Upper lobe of left lung (tissue), 4 donors: ENCODE data around the gene HOXB7.

Experiments used
- EP300 ChIP-seq, 4 donors: sonication (generic); formaldehyde crosslinking; IDR thresholded peaks; one replicate each; pipeline ENCODE4 v1.5.1; 2017; ENCODE audit warnings: antibody characterized with exemption in 4 of 4, control low read depth in 2 of 4
- TF ChIP-seq, protein P1 (sequence below), 6 experiments: fragments of 450-650 bp in 4 of 6; fragments of 200-600 bp in 2 of 6; sonication (generic) in 2 of 6; IDR thresholded peaks; one replicate each; pipeline ENCODE4 v1.5.1; 2016 to 2019; ENCODE audit warnings: antibody characterized with exemption in 6 of 6

DNA sequence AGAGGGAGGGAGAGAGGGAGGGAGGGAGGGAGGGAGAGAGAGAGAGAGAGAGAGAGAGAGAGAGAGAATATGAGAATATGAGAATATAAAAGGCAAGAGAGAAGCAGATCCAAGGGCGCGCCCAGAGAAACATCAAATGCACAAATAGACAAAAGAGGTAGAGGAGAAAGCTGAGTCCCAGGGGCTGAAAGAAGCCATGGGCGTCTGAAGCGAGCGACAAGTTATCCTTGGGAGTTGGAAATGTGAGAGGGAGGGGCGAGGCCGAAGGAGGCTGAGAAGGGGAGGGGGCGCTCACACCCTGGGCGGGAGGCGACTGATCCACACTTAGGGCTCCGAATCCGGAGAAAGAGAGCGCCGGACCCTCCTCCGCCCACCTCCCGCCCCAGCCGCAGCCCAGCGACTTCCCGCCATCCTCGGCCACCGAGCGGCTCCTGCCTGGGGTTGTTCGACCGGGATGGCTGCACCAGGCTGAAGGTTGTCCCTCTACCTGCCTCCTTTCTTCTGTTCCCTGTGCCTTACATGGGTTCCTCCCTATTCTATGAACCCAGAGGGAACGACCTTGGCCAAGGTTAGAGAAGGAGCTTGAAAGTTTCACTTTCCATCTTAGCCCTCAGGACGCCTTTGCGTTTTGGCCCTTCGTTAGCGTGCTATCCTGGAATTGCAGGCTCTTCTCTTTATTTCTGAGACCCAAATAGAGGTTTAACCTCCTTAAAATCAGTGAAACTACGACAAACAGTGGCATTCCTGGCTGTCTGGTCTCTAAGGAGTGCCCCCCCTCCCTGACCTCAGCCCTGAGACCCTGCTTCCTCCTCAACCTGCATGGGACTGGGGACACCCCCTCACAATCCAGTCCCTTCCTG, 36.5 kb upstream of the HOXB7 start:
- TF ChIP-seq EP300 (IDR thresholded peaks at IDR 0.05) = no peak
- TF ChIP-seq, protein P1, sequence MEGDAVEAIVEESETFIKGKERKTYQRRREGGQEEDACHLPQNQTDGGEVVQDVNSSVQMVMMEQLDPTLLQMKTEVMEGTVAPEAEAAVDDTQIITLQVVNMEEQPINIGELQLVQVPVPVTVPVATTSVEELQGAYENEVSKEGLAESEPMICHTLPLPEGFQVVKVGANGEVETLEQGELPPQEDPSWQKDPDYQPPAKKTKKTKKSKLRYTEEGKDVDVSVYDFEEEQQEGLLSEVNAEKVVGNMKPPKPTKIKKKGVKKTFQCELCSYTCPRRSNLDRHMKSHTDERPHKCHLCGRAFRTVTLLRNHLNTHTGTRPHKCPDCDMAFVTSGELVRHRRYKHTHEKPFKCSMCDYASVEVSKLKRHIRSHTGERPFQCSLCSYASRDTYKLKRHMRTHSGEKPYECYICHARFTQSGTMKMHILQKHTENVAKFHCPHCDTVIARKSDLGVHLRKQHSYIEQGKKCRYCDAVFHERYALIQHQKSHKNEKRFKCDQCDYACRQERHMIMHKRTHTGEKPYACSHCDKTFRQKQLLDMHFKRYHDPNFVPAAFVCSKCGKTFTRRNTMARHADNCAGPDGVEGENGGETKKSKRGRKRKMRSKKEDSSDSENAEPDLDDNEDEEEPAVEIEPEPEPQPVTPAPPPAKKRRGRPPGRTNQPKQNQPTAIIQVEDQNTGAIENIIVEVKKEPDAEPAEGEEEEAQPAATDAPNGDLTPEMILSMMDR (IDR thresholded peaks at IDR 0.05) = no peak
